ENCODE measurements around the gene LRRK1.

DNA sequence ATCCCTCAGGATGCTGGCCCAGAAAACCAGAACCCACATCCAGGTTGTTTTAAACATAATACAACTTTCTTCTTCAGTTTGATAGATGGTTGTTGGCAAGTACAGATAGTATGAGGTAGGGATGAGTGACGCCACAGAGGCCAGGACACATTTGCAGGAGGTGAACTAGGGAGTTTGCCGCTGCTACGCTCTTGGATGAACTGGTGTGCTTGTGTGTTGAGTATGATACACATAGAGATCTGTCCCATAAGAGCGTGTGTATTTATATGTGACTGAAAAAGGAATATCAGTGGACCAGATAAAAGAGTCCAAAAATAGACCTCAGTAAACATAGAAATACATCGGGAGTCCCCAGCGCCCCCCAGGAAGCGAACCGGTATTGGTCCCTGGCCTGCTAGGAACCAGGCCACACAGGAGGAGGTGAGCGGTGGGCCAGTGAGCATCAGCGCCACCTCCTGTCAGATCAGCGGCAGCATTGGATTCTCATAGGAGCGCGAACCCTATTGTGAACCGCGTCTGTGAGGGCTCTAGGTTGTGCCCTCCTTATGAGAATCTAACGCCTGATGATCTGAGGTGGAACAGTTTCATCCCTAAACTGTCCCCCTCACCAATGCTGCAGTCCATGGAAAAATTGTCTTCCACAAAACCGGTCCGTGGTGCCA lies 98.1 kb downstream of the LRRK1 start:
- TF ChIP-seq SRF (IDR thresholded peaks at IDR 0.05; ENCODE audit: low read depth, low read length) (no peak), ARHGAP35 (CRISPR knock-in tag; IDR thresholded peaks at IDR 0.05; ENCODE audit: borderline replicate concordance) (no peak), ZNF24 (IDR thresholded peaks at IDR 0.05) (no peak)
